Activated naive CD8-positive, alpha-beta T cell treated with anti-CD3 and anti-CD28 coated beads, Interleukin-2, amount 10 ng/mL, durations not matched to agents 7 days and 5 days (primary cell): ENCODE results near the gene MTNR1B. TPM values are rescaled to one million over a fixed set of nuclear protein-coding genes. Genes with fewer than 3 reads are reported as not detected.

Source experiments
- ATAC-seq: fragments of 150-1000 bp; cut with Tn5 transposase; one replicate; pipeline ENCODE4 v1.10.0; 2021; ENCODE audit warnings: low read depth, moderate library complexity
- POLR2A ChIA-PET: fragments of 350-600 bp; sonication (Branson Sonifier 250); formaldehyde crosslinking; loops from one replicate; lab custom pipeline; 2021; ENCODE audit warnings: antibody characterized with exemption; lab: Charles Lee
- DNase-seq: peaks from one replicate; pipeline ENCODE4 v3.0.0; 2021
- H3K27ac Mint-ChIP-seq: one replicate; pipeline ENCODE4 v1.8.0; 2022; ENCODE audit warnings: mild to moderate bottlenecking, mixed read lengths
- H3K27me3 Mint-ChIP-seq: one replicate; pipeline ENCODE4 v1.8.0; 2022; ENCODE audit warnings: mild to moderate bottlenecking, moderate library complexity, mixed read lengths
- H3K36me3 Mint-ChIP-seq: one replicate; pipeline ENCODE4 v1.8.0; 2021; ENCODE audit warnings: mild to moderate bottlenecking, mixed read lengths
- H3K4me1 Mint-ChIP-seq: one replicate; pipeline ENCODE4 v1.8.0; 2021; ENCODE audit warnings: mixed read lengths
- H3K4me3 Mint-ChIP-seq: one replicate; pipeline ENCODE4 v1.8.0; 2022; ENCODE audit warnings: mild to moderate bottlenecking, moderate library complexity, mixed read lengths
- H3K9me3 Mint-ChIP-seq: one replicate; pipeline ENCODE4 v1.8.0; 2021; ENCODE audit warnings: mixed read lengths
- total RNA-seq, 2 experiments: library from RNA; stranded (reverse); gene quantifications; one replicate each; pipeline ENCODE4 v1.2.3, GENCODE V29; 2021

MTNR1B gene
- total RNA-seq = not detected

DNA sequence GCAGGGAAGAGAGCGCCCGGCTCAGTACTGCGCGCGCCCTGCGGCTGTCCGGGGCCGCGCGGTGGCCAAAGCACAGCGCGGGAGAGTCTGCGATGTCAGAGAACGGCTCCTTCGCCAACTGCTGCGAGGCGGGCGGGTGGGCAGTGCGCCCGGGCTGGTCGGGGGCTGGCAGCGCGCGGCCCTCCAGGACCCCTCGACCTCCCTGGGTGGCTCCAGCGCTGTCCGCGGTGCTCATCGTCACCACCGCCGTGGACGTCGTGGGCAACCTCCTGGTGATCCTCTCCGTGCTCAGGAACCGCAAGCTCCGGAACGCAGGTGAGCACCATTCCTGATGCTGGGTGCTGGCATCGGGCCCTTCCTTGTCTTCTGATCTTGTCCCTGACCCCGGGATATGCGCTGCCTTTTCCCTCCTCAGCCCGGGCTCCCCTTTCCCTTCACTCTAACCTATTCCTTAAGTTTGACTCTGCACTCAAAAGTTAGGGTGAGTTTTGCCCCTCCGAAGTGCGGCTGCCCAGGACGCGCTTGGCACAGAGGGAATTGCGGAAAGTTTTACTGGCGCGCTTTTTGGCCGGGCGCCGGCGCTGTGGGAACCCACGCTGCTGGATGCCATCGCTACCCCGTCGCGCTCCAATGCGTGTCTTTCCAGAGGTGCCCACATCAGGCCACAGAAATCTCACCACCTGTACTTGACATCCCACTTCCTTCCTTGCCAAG lies at the start of gene MTNR1B:
Gene MTNR1B, plus strand, starts transcription at position 18 of the 714 bp plus-strand sequence. Its CDS starts 75 bp downstream, at position 93.
- Mint-ChIP-seq H3K27ac (no peak within 1 kb of the TSS), H3K27me3 (peaks cover 14% of the 10 kb centered on the region), H3K4me1 (no peaks in the 10 kb centered on the region), H3K4me3 (no peak within 1 kb of the TSS), H3K36me3 (no peaks in the 10 kb centered on the region), H3K9me3 (no peaks in the 10 kb centered on the region)
- ATAC-seq (no peak), DNase-seq (no peak)
- POLR2A ChIA-PET = no interaction called here

DNA sequence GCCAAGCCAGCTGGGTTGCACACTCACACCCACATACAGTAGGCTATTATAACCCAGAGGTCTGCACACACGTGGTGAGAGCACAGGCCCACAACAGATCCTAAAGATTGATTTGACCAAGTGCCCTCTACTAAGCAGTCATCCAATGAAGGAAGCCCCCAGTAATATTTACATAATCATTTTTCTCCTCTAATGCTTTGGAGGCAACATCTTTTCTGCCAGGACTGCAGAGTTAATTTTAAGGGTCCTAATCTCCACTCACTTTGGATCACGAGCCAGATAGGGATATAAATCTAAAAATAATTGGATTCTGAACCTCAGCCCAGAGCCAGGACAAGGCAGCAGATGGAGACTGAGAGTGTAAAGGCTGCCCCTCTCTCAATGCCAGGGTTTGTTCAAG lies 49.1 kb upstream of the MTNR1B start:
- H3K36me3 Mint-ChIP-seq = no peaks in the 10 kb centered on the region
- ATAC-seq (no peak), DNase-seq (no peak)
- no peaks in the 10 kb centered on the region for H3K4me1 Mint-ChIP-seq
- POLR2A ChIA-PET = no interaction called here
- H3K9me3 Mint-ChIP-seq = peaks cover 1% of the 10 kb centered on the region
- no peak overlapping the region for H3K4me3 Mint-ChIP-seq
- H3K27ac Mint-ChIP-seq = no peak overlapping the region
- H3K27me3 Mint-ChIP-seq = no peaks in the 10 kb centered on the region

DNA sequence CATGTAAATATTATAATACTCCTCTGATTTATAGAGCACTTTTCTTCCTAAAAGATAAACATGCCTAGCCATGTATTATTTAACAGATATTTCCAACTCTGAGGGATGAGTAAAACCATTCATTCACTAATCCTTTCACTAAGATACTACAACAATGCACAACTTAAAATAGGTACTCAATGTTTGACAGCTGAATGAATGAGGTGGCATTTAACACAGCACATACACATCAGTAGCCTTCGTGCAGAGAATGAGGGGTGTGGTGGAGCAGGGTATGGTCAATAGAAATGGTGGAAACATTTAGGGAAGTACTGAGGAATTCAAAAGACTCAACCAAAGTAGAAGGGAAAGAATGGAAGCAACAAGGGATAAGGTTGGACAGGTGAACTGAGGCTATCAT lies 46.7 kb upstream of the MTNR1B start:
- Mint-ChIP-seq H3K27ac (no peak overlapping the region), H3K36me3 (no peaks in the 10 kb centered on the region), H3K4me1 (no peaks in the 10 kb centered on the region), H3K27me3 (no peaks in the 10 kb centered on the region), H3K4me3 (no peak overlapping the region), H3K9me3 (peaks cover 1% of the 10 kb centered on the region)
- DNase-seq = no peak
- POLR2A ChIA-PET = no interaction called here
- no peak for ATAC-seq

DNA sequence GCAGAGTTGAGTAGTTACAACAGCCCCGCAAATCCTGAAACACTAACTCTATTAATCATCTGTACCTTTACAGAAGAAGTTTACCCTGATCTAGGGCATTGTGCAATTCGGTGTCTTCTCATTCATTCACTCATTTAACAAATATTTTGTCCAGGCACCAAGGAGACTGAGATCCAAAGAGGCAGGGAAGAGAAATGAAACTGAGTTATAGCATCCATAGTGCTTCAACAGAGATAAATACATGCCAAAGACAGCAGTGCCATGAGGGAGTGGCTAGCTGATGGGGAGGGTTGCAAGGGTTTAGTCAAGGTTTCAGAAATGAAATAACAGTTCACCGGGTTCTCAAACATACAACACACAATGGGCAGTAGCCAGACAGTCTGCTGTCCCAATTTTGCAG lies 40.2 kb upstream of the MTNR1B start:
- H3K27ac Mint-ChIP-seq = no peak overlapping the region
- H3K27me3 Mint-ChIP-seq = peaks cover 3% of the 10 kb centered on the region
- no peak for ATAC-seq
- no peak overlapping the region for H3K4me3 Mint-ChIP-seq
- peaks cover 3% of the 10 kb centered on the region for H3K9me3 Mint-ChIP-seq
- POLR2A ChIA-PET = no interaction called here
- DNase-seq = no peak
- H3K36me3 Mint-ChIP-seq = no peaks in the 10 kb centered on the region
- H3K4me1 Mint-ChIP-seq = no peaks in the 10 kb centered on the region

DNA sequence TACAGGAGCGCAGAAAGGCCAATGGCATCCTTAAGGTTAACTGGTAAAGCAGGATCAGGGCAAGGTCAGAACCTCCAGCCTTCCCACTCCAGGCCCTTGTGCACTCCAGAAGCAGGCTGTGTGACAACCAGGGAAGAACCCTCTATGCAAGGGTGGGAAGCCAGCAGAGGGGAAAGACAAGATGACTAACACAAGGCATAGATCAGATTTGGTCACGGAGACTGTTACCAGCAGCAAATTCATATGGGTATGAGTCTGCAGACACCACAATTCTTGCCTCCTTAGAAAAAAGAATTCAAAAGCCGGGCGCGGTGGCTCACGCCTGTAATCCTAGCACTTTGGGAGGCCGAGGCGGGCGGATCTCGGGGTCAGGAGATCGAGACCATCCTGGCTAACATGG lies 39.8 kb upstream of the MTNR1B start:
- no peak overlapping the region for H3K27ac Mint-ChIP-seq
- no peak overlapping the region for H3K4me3 Mint-ChIP-seq
- no peak for ATAC-seq
- peaks cover 3% of the 10 kb centered on the region for H3K27me3 Mint-ChIP-seq
- no peaks in the 10 kb centered on the region for H3K4me1 Mint-ChIP-seq
- H3K36me3 Mint-ChIP-seq = no peaks in the 10 kb centered on the region
- no peak for DNase-seq
- POLR2A ChIA-PET = no interaction called here
- peaks cover 2% of the 10 kb centered on the region for H3K9me3 Mint-ChIP-seq

DNA sequence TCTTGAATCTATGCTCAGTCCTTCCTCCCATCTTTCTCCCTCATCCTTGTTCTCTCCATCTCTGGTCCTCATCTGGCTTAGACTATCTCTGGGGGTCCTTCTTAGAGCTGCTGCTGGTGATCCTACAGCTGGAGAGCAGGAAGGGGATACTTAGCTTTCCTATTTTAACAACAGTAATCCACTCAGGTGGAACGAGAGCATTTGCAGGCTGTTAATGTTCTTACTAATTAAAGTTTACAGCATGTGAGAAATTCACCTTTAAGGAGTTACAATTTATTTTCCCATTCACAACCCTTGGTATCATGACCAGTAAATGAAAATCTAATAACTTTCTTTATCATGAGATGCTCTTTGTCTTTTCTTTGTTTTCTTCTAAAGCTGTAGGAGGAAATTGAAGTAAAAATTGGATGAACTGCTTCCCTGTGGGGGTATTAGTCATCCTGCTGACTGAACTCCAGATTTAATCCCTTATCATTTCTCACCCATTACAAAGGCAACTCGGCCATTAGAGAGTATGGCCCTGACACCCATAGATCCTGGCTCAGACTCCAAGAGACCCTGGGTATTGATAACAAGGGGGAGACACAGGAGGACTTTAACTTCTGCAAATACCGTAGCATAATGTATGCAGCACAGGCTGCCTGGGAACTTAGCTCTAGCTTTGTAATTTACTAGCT lies 37.6 kb upstream of the MTNR1B start:
- no peaks in the 10 kb centered on the region for H3K4me1 Mint-ChIP-seq
- H3K9me3 Mint-ChIP-seq = peaks cover 2% of the 10 kb centered on the region
- H3K27me3 Mint-ChIP-seq = peaks cover 3% of the 10 kb centered on the region
- DNase-seq (no peak), ATAC-seq (no peak)
- no peak overlapping the region for H3K4me3 Mint-ChIP-seq
- POLR2A ChIA-PET = no interaction called here
- no peak overlapping the region for H3K27ac Mint-ChIP-seq
- H3K36me3 Mint-ChIP-seq = no peaks in the 10 kb centered on the region

DNA sequence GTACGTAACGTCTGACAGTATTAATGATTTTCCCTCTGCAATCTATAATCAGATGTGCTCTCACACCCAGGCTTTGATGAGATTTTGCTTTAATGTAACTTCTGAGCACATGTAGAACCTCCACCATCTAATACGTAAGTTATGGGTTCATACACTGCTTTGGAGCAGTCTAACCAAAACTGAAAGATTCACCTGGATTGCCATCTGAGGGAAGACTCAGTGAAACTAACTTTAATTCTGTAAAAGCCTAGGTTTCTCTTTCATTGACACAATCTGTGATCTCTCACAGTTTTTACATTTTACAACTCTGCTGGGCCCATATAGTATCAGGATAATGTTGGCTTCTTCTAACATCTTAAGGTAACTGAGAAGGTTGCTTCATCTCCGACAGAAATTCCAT lies 30.1 kb upstream of the MTNR1B start:
- POLR2A ChIA-PET = no interaction called here
- H3K27me3 Mint-ChIP-seq = no peaks in the 10 kb centered on the region
- ATAC-seq (no peak), DNase-seq (no peak)
- no peak overlapping the region for H3K27ac Mint-ChIP-seq
- peaks cover 2% of the 10 kb centered on the region for H3K4me1 Mint-ChIP-seq
- H3K4me3 Mint-ChIP-seq = no peak overlapping the region
- no peaks in the 10 kb centered on the region for H3K36me3 Mint-ChIP-seq
- no peaks in the 10 kb centered on the region for H3K9me3 Mint-ChIP-seq

DNA sequence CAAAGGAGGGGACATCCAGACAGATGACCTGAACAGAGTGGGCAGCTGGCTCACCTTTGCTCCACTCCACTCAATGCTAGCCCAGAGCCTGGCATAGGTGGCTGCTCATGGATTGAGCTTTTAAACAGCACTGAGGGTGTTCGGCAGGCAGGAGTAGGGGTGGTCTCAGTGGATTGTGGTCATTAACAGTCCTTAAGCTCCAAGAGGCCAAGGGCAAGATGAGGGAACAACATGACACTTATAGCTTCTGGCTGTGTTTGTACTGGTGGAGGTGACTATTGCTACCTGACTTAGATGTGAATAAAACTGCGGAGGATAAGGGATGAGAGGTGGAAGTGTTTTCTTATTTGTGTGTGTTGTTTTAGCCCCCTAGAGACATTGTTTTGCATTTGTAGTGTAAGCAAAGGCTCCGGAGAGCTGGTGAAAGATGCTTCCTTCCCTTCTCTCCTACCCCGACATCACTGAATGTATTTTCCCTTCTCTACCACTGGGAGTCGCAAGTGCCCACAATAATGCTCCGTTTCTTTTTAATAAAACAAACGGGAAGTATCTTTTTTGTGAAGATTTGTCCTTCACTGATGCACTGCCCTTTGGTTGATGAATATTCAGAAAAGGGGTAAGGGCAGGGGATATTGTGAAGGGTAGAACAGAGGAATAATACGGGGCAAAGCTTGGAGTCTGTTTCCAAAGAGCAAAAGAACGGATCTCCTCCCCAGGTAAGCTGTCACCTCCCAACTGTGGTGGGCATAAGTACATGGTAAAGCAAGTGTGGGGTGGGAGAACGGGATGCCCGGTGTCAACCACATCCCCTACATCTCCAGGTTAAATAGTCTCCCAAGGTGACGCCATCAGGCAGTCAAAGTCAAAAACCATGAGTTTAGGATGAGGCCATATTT lies 27.5 kb upstream of the MTNR1B start:
- H3K36me3 Mint-ChIP-seq = no peaks in the 10 kb centered on the region
- no peak overlapping the region for H3K4me3 Mint-ChIP-seq
- no peak overlapping the region for H3K27ac Mint-ChIP-seq
- DNase-seq (no peak), ATAC-seq (no peak)
- H3K27me3 Mint-ChIP-seq = no peaks in the 10 kb centered on the region
- H3K4me1 Mint-ChIP-seq = peaks cover 2% of the 10 kb centered on the region
- POLR2A ChIA-PET = no interaction called here
- no peaks in the 10 kb centered on the region for H3K9me3 Mint-ChIP-seq

DNA sequence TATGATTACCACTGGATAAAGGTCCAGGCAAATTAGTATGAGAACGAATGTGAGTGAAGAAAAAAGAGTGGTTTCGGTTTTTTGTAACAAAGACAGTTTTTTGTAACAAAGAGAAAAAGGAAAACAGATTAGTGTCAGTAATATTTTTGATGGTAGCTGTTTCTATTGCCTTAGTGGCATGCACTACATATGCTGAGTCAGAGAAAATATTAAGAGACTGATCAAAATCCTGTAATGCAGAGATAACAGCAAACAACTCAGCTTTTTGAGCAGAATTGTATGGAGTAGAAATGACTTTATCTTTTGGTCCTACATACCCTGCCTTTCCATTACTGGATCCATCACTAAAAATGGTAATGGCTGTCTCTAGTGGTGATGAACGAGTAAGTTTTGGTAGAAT lies 22.7 kb upstream of the MTNR1B start:
- H3K4me3 Mint-ChIP-seq = no peak overlapping the region
- peaks cover 7% of the 10 kb centered on the region for H3K9me3 Mint-ChIP-seq
- POLR2A ChIA-PET = no interaction called here
- H3K4me1 Mint-ChIP-seq = peaks cover 2% of the 10 kb centered on the region
- H3K27me3 Mint-ChIP-seq = no peaks in the 10 kb centered on the region
- no peaks in the 10 kb centered on the region for H3K36me3 Mint-ChIP-seq
- no peak overlapping the region for H3K27ac Mint-ChIP-seq
- DNase-seq (no peak), ATAC-seq (no peak)

DNA sequence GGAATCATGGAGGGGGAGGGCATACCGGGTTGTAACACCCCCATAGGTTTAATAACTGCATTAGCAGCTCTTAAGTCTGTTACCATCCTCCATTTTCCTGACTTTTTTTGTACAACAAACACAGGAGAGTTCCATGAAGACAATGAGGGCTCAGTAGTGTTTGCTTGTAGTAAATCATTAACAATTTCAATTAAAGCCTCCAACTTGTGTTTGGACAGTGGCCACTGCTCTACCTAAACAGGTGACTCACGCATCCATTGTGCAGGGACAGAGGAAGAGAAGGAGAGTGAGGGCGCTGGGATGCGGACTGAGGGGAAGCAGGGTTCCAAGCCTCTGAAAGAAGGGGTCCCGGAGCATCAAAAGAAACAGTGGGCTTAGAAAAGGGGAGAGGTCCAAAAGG lies 21.3 kb upstream of the MTNR1B start:
- no peaks in the 10 kb centered on the region for H3K4me1 Mint-ChIP-seq
- H3K4me3 Mint-ChIP-seq = no peak overlapping the region
- no peak for DNase-seq
- H3K36me3 Mint-ChIP-seq = no peaks in the 10 kb centered on the region
- POLR2A ChIA-PET = no interaction called here
- peaks cover 3% of the 10 kb centered on the region for H3K27me3 Mint-ChIP-seq
- H3K9me3 Mint-ChIP-seq = peaks cover 7% of the 10 kb centered on the region
- H3K27ac Mint-ChIP-seq = no peak overlapping the region
- ATAC-seq = no peak

DNA sequence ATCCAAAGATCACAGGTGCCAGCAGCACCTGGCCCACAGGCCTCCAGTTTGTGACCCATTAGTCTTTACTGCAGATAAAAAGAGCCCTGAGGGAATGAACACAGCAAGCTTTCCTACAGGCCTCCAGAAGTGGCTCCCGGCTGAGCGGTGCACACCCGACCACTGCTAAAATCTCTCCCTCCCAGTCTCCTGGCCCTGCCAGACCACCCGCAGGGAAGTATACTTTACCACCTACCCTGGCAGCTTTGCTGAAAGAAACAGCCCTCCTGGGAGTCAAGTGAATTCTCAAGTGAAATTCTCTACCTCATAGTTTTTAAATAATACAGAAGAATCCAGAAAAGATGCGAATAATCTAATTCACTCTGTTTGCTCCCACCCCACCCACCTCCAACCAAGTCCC lies 15.4 kb upstream of the MTNR1B start:
- Mint-ChIP-seq H3K27ac (no peak overlapping the region), H3K27me3 (peaks cover 7% of the 10 kb centered on the region), H3K36me3 (no peaks in the 10 kb centered on the region), H3K4me1 (no peaks in the 10 kb centered on the region), H3K4me3 (no peak overlapping the region), H3K9me3 (peaks cover 2% of the 10 kb centered on the region)
- POLR2A ChIA-PET = no interaction called here
- DNase-seq (no peak), ATAC-seq (no peak)

DNA sequence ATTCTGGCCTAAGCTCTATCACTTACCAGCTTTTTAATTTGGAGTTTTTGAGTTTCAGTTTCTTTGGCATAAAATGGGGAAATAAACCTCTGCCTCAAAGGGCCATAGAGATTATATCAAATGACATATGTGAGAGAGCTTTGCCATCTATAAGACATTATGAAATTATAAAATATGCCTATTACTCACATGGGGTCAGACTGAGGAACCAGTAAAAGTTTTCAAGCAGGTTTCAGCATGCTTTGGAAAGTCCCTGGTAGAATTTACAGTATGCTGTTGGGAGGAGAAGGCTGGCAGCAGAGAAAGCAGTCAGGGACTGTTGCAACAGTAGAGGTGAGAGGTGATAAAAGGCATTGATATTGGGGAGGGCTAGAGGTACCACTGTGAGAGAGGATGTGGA lies 13.6 kb upstream of the MTNR1B start:
- no peak for ATAC-seq
- Mint-ChIP-seq H3K9me3 (no peaks in the 10 kb centered on the region), H3K27me3 (peaks cover 7% of the 10 kb centered on the region), H3K27ac (no peak overlapping the region), H3K36me3 (no peaks in the 10 kb centered on the region), H3K4me1 (no peaks in the 10 kb centered on the region), H3K4me3 (no peak overlapping the region)
- DNase-seq = no peak
- POLR2A ChIA-PET = no interaction called here

DNA sequence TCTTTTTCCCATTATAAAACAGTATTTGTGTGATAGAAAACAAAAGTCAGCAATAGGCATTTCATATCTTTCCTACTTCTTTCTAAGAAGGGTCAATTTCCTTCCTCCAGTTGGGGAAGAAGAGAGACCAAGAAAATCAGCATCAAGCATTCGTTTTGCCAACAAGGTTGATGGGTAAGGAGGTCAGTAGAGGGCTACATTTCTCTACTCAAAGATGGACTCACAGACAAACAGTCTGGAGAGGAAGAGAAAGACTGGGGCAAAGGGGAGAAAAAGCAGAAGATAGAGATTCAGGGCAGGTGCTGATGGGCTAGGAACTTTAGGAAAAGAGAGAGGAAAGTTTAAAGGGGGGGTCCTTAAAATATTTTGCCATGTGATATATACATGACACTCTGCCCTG lies 8.6 kb upstream of the MTNR1B start:
- H3K36me3 Mint-ChIP-seq = no peaks in the 10 kb centered on the region
- POLR2A ChIA-PET = no interaction called here
- peaks cover 2% of the 10 kb centered on the region for H3K27me3 Mint-ChIP-seq

More for the DNA sequence above, 8.6 kb upstream of the MTNR1B start:
- no peak overlapping the region for H3K4me3 Mint-ChIP-seq
- DNase-seq = no peak
- no peak overlapping the region for H3K27ac Mint-ChIP-seq
- no peak for ATAC-seq
- no peaks in the 10 kb centered on the region for H3K9me3 Mint-ChIP-seq
- no peaks in the 10 kb centered on the region for H3K4me1 Mint-ChIP-seq
